ENCODE data around the gene ABCA12.

DNA sequence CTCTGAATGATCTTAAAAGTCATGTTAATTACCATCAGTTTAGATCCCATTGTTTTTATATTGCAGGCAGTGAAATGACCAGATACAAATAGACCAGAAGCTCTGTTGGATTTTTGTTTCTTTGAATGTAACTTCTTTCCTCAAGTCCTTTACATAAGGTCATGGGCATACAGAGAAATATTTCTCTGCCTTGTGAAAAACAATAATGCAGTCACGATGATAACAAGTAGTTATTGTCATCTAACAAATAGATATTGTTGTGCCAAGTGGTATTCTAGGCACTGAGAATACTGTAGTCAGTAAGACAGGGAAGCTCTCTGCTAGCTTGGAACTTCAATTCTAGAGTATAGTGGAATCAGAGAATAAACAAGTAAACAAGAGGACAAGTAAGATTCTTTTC is 234.2 kb downstream of the ABCA12 start:
- TF ChIP-seq, protein P1, sequence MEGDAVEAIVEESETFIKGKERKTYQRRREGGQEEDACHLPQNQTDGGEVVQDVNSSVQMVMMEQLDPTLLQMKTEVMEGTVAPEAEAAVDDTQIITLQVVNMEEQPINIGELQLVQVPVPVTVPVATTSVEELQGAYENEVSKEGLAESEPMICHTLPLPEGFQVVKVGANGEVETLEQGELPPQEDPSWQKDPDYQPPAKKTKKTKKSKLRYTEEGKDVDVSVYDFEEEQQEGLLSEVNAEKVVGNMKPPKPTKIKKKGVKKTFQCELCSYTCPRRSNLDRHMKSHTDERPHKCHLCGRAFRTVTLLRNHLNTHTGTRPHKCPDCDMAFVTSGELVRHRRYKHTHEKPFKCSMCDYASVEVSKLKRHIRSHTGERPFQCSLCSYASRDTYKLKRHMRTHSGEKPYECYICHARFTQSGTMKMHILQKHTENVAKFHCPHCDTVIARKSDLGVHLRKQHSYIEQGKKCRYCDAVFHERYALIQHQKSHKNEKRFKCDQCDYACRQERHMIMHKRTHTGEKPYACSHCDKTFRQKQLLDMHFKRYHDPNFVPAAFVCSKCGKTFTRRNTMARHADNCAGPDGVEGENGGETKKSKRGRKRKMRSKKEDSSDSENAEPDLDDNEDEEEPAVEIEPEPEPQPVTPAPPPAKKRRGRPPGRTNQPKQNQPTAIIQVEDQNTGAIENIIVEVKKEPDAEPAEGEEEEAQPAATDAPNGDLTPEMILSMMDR (conservative IDR thresholded peaks at IDR 0.05), result no peak
- TF ChIP-seq ZFX (IDR thresholded peaks at IDR 0.05), result no peak

Measured in C4-2B (cell line).